ENCODE data around the gene FNDC3B.
"Not testable (repeated sequence)": the region's sequence is repeated elsewhere in the genome, so short reads cannot be mapped to it uniquely, and the experiment has no call there.

Gene FNDC3B

DNA sequence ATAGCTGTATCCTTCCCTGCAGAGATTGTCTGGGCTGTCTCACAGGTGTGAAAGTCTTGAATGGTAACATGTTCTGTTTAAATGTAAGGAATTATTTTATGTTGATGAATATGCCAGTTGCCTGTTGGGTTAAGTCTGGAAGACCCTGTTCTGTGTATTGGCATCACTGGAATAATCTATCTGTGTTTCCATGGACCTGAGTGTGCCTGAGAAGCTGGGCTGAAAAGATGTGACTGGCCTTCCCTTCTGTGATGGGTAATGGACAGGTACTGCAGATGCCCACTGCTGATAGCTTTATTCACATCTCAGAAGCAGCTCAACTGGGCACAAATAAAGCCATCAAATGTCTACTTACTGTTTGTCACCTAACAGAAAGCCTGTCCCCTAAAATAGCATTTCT, 196.3 kb downstream of the FNDC3B start:
- DNase-seq (ENCODE audit: low read depth, low spot score): no peak

DNA sequence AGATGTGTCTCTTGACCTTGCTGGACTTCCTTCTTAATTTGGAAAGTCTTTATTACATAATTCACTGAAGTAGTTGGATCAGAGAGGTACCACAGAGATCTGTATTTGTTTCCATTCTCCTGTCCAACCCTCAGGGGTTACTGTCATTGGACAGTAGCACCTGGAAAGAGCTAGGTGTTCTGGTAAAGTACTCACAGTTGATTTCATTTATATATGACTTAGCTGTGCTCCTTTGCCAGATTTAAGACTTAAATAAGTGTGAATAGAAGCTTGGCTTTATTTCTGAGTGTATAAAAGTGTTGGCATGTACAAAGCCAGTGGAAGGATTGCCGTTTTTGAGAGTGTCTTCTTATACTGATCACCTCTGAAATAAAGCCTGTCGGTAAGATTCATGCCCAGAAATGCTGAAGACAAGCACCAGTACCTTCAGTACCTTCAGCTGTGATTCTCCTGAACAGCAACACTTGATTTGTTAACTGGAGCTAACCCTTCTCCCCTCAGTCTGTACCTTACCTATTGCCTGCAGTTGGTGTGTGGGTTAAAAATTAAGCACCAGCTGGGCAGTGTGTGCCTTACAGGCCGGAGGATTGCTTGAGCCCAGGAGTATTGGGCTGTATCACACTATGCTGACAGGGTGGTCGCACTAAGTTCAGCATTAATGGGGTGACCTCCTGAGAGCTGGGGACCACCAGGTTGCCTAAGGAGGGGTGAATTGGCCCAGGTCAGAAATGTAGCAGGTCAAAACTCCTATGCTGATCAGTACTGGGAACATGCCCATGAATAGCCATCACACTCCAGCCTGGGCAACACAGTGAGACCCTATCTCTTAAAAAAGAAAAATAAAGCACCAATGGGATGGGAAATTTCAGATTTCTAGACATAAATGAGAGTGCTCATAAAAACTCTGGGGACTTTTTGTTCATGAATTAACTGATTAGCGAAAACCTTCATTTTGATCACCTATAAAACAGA, 197.7 kb downstream of the FNDC3B start:
- DNase-seq (ENCODE audit: low read depth, low spot score): no peak

DNA sequence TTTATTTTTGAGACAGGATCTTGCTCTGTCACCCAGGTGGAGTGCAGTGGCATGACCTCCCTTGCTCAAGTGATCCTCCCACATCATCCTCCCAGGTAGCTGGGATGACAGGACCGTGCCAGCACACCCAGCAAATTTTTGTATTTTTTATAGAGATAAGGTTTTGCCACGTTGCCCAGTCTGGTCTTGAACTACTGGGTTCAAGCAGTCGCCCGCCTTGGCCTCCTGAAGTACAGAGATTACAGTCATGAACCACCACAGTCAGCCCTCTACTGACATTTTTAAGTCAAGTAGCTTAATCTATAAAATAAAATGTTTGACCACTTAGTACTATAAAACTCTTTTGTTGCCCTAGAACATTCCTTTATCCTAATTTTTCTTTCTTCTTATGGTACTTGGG, 198.8 kb downstream of the FNDC3B start:
- no peak for DNase-seq (ENCODE audit: low read depth, low spot score)

DNA sequence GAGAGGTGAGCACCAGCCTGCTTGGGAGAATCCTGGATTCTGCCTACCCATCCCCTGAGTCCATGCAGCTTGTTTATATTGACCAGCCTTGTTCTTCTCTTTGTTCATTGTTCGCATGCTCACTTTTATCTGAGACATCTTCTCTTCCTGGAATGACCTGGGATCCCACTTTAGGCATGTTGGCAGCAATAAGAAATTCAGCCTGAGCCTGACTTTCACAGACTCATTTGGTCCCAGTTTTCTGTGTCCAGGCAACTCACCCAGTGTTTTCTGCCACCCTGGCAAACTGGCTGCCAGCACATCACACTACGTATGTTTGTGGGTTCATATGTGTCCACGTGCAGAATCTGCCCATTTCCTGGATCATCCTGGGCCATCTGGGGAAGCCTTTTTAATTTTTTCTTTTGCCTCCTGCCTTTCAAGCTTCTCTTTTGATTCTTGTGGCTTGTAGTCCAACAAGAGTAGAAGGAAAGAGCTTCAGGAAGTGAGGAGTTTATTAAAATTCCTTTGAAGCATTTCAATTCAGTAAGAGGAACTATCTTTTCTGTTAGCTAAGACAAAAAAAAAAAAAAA, 199.9 kb downstream of the FNDC3B start:
- DNase-seq (ENCODE audit: low read depth, low spot score): no peak

DNA sequence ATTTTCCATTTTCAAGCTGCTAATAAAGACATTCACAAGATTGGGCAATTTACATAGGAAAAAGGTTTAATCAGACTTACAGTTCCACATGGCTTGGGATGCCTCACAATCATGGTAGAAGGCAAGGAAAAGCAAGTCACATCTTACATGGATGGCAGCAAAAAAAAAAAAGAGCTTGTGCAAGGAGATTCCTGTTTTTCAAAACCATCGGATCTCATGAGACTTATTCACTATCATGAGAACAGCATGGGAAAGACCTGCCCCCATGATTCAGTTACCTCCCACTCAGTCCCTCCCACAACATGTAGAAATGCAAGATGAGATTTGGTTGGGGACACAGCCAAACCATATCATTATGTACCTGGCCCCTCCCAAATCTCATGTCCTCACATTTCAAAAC, 202.0 kb downstream of the FNDC3B start:
- no peak for DNase-seq (ENCODE audit: low read depth, low spot score)

DNA sequence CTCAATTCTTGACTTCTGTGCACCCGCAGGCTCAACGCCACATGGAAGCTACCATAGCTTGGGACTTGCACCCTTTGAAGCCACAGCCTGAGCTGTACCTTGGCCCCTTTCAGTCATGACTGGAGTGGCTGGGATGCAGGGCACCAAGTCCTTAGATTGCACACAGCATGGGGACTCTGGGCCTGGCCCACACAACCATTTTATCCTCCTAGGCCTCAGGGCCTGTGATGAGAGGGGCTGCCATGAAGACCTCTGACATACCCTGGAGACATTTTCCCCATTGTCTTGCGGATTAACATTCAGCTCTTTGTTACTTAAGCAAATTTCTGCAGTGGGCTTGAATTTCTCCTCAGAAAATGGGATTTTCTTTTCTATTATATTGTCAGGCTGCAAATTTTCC, 203.1 kb downstream of the FNDC3B start:
- not testable (repeated sequence) for DNase-seq (ENCODE audit: low read depth, low spot score)

DNA sequence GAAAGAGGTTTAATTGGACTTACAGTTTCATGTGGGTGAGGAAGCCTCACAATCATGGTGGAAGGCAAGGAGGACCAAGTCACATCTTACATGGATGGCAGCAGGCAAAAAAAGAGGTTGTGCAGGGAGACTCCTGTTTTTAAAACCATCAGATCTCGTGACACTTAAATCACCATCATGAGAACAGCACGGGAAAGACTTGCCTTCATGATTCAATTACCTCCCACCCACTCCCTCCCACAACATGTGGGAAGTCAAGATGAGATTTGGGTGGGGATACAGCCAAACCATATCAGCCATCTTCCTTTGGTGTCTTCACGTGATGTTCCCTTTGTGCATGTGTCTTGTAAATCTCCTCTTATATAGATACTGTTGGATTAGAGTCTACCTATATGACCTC, 204.0 kb downstream of the FNDC3B start:
- not testable (repeated sequence) for DNase-seq (ENCODE audit: low read depth, low spot score)

DNA sequence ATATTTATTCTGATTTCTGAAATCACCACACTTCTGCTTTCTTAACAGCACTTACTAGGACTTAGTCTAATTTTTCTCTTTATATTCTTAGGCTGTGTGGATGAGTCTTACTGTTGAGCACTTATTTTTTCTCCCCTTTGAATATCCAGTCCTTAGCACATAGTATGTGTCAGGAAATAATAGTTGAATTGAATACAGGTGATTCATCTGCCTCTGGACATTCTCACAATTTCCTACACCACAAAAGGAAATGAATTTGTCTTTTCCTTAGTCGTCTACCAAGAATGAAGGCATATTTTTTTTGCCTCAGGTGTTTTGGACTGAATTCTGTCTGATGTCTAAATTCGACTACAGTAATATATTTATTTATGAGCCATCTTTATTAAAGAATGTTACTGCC, 204.6 kb downstream of the FNDC3B start:
- no peak for DNase-seq (ENCODE audit: low read depth, low spot score)

DNA sequence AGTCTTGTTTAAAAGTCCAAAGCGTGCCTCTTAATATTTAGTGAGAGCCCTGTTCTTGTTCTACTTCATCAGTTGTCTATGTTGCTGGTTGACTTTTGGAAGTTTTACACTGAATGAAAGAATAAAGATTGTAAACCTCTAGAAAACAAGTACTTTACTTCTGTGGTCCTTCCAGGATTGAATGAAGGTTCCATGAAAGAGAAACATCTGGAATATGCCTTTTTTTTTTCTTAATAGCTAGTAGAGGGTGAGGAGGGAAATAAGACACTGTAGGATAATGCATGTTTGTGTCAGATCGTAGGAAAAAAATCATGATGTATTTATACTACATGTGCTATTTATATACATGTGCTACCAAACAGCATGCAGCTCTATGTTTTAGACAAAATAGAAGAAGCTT, 205.9 kb downstream of the FNDC3B start:
- DNase-seq (ENCODE audit: low read depth, low spot score): no peak

DNA sequence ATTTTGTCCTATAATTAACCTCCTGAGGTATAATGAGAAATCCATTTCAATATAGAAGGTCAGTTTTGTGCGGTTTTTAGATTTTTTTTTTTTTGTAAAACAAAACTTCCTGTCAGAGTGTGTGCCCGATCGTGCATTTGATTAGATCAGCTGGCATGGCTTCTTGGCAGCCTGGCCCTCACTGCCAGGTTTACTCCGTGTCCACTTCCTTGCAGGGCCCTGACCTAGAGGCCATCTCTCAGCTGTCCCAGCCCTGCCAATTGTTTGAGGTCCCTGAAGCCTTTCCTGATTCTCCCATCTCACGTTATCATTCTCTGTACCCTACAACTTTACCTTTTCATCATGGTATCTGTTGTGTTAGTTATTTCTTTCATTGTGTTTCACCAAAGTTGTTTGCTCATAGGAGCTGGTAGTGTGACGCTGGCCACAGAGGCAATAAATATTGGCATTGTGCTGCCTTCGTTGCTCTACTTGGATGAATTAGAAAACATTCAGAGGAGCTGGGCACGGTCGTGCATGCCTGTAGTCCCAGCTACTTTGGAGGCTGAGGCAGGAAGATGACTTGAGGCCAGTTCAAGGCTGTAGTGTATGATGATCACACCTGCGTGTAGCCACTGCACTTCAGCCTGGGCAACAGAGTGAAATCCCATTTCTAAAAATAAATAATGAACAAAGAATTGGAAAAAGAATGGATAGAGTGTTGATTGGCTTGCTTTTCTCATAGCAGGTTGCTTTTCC, 206.9 kb downstream of the FNDC3B start:
- DNase-seq (ENCODE audit: low read depth, low spot score): no peak

DNA sequence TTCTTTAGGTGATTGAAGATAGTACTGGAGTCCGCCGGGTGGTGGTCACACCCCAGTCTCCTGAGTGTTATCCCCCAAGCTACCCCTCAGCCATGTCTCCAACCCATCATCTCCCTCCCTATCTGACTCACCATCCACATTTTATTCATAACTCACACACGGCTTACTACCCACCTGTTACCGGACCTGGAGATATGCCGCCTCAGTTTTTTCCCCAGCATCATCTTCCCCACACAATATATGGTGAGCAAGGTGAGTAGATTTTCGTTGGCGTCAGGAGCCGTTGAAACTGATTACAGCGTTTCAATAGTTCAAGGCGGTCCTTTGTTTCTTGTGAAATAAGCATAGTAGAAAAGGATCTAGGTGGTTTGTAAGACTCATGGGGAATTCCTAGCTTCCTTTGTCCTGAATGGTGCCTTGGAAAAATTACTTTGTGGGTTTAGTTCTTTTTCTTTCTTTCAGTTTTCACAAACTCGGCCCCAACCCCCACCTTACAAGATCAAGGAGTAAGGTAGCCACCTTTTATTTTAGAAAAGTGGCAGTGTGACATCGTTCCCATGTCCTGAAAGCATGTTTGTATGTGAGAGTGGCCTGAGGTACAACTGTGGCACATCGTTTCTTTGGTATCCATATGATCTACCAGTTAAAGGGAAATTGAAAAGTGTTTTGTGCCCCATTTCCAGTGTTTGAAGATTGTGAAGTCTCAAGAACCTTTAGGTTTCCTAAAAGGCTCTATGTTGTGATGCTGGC, 208.3 kb downstream of the FNDC3B start:
- peak; percentile 47 for DNase-seq (ENCODE audit: low read depth, low spot score)

DNA sequence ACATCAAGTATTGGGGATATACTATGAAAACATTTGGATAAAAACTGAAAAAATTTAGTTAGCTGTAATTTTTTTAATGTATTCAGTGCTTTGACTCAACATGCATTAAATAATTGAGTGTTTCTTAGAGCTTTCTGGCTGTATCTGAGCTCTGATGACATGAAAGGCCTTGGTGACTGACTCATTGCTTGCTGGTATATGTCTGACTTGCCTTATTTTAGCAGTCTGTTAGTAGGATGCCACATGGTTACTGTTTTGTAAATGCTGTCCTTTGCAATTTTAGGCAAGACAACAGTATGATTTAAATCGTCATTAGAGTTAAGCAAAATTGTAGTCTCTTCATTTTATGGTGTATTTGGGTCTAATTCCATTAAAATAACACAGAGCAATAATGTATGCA, 209.7 kb downstream of the FNDC3B start:
- peak; percentile 66 for DNase-seq (ENCODE audit: low read depth, low spot score)

DNA sequence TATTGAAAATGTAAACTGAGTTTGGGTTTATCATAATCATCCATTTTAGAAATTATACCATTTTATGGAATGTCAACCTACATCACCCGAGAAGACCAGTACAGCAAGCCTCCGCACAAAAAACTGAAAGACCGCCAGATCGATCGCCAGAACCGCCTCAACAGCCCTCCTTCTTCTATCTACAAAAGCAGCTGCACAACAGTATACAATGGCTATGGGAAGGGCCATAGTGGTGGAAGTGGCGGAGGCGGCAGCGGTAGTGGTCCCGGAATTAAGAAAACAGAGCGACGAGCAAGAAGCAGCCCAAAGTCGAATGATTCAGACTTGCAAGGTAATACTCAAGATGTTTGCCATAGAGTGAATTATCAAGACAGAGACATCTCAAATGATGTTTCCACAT, 211.8 kb downstream of the FNDC3B start:
- no peak for DNase-seq (ENCODE audit: low read depth, low spot score)

DNA sequence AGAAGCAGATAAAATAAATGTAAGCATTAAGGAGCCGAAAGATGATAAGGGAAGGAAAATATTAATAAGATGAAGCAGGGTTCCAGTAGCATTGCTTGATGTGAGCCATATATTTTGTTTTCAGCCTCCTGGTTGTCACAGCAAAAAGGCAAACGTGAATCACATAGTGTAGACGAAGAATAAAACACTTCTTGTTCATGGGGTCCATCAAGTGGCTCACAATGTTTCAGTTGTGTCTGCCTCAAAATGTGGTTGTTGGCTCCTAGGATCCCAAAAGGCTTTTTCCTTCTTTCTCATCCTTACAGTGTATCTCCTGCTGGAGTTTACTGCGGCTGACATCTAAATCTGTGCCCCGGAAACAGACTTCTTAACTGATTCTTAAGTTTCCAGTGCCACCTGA, 213.8 kb downstream of the FNDC3B start:
- no peak for DNase-seq (ENCODE audit: low read depth, low spot score)

DNA sequence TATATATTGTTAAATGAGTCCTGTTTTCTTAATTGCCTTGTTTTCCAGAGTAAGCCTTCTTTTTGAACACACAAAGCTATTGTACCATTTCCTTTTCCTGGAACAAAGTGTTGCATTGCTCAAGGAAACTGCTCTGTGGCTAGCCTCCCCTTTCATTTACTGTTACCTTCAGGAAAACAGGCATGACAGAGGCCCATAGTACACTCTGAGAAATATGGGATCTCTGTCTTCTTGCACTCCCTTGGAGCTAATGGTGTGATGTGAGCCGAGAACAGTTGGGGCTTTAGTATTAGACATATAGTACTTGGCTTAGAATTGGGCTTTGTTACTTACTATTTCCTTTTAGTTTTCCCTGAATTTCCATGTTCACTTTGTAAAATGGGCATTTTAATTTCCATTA, 215.2 kb downstream of the FNDC3B start:
- DNase-seq (ENCODE audit: low read depth, low spot score): no peak

DNA sequence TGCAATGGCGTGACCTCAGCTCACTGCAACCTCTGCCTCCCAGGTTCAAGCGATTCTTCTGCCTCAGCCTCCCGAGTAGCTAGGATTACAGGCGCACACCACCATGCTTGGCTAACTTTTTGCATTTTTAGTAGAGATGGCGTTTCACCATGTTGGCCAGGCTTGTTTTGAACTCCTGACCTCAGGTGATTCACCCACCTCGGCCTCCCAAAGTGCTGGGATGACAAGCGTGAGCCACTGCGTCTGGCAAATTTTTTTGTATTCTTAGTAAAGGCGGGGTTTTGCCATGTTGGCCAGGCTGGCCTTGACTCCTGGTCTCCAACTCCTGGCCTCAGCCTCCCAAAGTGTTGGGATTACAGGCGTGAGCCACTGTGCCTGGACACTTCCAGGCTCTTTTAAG, 215.9 kb downstream of the FNDC3B start:
- DNase-seq (ENCODE audit: low read depth, low spot score): not testable (repeated sequence)

DNA sequence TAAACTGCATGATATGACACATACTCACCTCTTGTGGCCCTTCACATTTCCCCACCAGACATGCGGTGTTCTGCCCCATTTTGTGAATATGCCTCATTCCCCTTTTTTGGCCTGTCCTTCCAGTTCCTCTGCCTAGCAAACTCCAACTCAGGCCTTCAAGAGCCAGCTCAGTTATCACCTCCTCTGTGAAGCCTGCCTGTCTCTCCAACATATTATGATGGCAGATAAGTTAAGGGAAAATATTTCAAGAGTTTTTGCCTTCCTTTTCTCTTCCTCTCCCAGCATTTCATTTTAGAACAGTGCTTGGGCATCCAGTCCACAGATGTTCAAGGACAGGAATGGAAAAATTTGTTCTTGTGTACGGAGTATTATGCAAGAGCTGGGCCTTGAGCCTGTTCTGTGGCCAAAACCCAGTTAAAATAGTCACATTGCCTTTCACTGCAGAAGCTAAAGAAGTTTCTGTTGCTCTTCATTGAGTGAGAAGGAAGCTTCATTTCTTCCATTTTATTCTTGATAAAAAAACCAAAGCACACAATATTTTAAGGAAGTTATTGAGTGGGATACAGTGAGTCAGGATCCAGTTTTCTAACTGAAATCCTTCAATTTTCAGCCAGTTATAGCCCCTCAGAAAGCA, 216.8 kb downstream of the FNDC3B start:
- no peak for DNase-seq (ENCODE audit: low read depth, low spot score)

DNA sequence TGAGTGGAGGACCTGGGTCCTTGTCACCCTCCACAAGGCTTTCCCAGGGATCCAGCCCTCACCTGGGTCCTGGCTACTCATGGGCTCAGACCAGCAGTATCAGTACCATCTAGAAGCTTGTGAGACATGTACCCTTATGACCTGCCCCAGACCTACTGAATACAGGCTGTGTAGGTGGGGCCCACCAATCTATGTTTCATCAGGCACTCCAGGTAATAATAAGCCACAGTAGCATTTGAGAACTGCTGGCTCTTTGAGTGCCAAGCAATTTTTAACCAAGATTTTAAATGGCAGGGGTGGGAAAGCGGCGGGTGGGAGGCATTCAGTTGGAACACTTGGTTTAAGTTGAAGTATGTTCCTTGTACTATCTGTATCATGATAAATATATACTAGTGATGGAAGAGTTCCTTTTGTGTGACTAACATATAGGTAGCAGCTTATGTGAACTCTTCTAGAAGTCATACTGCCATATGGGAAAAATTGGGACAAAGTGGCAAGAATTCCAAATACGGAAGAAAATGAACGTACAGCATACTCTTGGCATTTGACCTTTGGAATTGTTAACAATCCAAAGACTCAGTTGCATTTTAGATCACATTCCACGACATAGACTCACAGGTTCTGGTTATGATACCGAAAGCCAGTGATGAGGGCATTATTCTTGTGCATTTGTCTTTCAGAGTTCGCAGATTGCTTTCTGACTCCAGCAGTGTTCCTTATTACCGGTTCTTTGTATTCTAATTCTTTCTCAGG, 218.4 kb downstream of the FNDC3B start:
- peak; percentile 61 for DNase-seq (ENCODE audit: low read depth, low spot score)

DNA sequence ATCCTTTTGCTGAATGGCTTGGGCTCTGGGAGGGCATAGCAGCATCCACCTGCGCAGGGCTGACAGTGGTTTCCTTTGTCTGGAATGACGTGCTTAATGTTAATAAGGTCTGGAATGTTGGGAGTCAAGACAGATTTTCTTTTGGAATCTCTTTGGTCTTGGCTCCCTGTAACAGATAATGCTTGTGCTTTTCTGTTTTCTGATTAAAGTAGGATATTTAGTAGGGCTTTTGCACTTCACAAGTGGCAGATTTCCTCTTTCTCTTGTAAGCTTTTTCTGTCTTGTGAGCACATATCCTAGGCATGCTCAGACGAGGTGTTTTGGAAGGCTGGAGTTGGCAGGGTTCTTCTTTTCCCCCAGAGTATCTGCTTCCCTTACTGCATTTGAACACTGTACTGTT, 219.2 kb downstream of the FNDC3B start:
- DNase-seq (ENCODE audit: low read depth, low spot score): peak; percentile 56

DNA sequence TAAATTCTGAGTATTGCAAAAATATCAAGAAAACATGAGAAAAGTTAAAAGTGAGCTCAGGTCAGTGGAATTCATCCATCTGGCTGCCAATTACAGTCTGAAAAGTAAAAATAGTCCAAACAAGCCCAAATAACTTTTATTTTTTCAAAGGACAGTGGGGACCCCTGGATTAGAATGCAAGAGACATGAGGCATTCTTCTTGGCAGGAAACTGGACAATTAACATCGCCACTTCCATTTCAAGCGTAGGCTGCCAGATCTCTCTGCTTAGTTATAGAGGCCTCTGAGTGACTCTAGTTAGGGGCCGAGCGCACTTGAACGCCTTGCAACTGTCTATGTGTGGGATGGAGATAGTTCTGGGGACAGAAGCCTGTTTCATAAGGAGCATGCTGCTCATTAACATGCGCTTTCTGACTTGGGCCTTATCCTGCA, 219.7 kb downstream of the FNDC3B start:
- DNase-seq (ENCODE audit: low read depth, low spot score): peak; percentile 73

All from astrocyte of the hippocampus (primary cell).